NT2/D1 (cell line): ENCODE data around the gene WDR70.

ENCODE experiments used
- SUZ12 ChIP-seq: IDR thresholded peaks from 2 replicates; pipeline ENCODE4 v1.6.1; 2011; ENCODE audit not compliant: insufficient read length, insufficient read depth; ENCODE audit errors: extremely low read depth
- YY1 ChIP-seq: IDR thresholded peaks from 2 replicates; pipeline ENCODE4 v1.6.1; 2011; ENCODE audit not compliant: insufficient read length, insufficient read depth
- ZNF274 ChIP-seq: IDR thresholded peaks from 2 replicates; pipeline ENCODE4 v1.6.1; 2011; ENCODE audit warnings: mild to moderate bottlenecking, low read depth, low read length

- TF ChIP-seq YY1: no peak
- no peak for TF ChIP-seq ZNF274
- no peak for TF ChIP-seq SUZ12
These were observed 127.1 kb downstream of the WDR70 start for GRCh38 chr5:37506241-37506640.
